ENCODE results near the gene PXDC1.

Gene PXDC1

DNA sequence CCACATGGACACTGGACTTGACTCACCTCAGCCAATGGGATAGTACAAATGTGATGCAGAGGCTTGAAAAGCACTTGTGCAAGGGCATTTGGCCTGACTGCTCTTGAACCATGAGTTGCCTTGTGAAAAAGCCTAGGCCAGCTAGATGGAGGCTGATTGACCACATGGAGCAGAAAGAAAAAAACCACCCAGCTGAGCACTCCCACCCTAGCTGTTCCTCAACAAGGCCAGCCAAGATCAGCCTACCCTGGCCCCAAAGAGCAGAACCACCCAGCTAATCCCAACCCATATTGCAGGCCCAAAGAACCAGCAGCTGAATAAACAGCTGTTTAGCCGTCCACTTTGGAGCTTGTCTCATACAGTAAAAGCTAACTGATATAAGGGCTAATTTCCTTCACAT is 36.7 kb downstream of the PXDC1 start:
- H3K27me3 ChIP-seq (ENCODE audit: control insufficient read depth, insufficient read depth, low read length): no peaks in the 10 kb centered on the region
- no peak overlapping the region for H3K4me3 ChIP-seq (ENCODE audit: low read length)
- H3K9ac ChIP-seq (ENCODE audit: low read length): no peak overlapping the region
- H3K36me3 ChIP-seq (ENCODE audit: control insufficient read depth, insufficient read depth, low read length): no peaks in the 10 kb centered on the region
- H3K27ac ChIP-seq (ENCODE audit: low read depth, low read length): no peak overlapping the region
- H3K4me1 ChIP-seq (ENCODE audit: control insufficient read depth, insufficient read depth, low read length): peaks cover 2% of the 10 kb centered on the region

DNA sequence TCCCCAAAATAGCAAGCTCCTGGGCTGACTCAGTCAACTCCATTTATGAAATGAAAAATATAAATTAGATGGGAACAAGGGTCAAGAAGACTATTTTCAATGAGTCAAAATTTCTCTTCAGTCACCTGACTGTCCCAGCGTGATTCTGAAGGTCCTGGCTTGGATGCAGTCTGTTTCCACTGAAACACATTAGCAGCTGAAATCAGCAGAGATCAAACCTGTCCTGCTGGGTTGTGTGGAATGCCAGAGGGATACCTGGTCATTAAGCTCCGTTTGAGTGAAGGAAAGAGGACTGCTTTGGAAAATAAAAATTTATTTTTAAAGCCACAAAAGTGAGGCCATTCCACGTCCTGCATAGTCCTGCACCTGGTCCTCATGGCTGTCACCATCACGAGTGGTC is 37.4 kb downstream of the PXDC1 start:
- no peak overlapping the region for H3K27ac ChIP-seq (ENCODE audit: low read depth, low read length)
- no peak overlapping the region for H3K9ac ChIP-seq (ENCODE audit: low read length)
- H3K36me3 ChIP-seq (ENCODE audit: control insufficient read depth, insufficient read depth, low read length): no peaks in the 10 kb centered on the region
- H3K4me1 ChIP-seq (ENCODE audit: control insufficient read depth, insufficient read depth, low read length): peaks cover 2% of the 10 kb centered on the region
- no peaks in the 10 kb centered on the region for H3K27me3 ChIP-seq (ENCODE audit: control insufficient read depth, insufficient read depth, low read length)
- H3K4me3 ChIP-seq (ENCODE audit: low read length): no peak overlapping the region

DNA sequence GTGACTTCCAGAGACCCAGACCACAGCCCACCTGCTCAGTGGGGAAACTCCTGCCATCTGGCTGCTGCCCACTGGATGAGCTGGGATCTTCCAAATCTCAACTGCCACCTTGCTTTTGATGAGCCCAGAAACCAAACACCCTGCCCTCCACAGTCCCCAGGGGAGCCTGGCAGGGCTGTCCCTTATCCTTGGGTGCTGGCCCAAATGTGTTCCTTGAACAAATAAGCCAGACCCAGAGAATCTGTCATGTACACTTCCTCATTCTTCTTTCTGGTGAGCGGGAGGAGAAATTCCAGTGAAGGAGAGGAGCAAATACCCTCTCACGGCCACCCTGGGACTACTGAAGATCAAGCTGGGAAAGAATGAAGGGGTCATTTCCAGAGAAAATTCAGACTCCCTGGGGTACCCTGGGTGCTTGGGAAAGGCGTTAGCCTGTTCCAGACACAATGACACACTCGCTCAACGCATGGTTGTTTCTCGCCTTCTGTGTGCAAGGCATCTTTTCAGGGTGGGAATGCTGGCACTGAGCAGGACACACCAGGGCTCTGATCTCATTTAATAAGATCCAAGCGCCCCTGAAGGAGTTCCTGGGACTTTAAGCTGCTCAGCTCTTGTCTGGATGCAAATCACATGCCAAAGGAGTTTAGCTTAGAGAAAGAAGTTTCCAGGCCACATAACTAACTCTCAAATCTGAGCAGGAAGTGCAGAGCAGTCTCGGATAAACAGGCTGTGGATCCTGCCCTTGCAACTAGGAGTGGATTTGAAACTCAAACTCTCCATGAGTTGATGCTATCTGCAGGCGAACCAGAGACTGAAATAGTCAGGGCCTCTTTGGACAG is 38.5 kb downstream of the PXDC1 start:
- Histone ChIP-seq H3K9ac (ENCODE audit: low read length) (no peak overlapping the region), H3K4me3 (ENCODE audit: low read length) (no peak overlapping the region), H3K36me3 (ENCODE audit: control insufficient read depth, insufficient read depth, low read length) (no peaks in the 10 kb centered on the region), H3K4me1 (ENCODE audit: control insufficient read depth, insufficient read depth, low read length) (peaks cover 2% of the 10 kb centered on the region), H3K27me3 (ENCODE audit: control insufficient read depth, insufficient read depth, low read length) (no peaks in the 10 kb centered on the region), H3K27ac (ENCODE audit: low read depth, low read length) (no peak overlapping the region)

DNA sequence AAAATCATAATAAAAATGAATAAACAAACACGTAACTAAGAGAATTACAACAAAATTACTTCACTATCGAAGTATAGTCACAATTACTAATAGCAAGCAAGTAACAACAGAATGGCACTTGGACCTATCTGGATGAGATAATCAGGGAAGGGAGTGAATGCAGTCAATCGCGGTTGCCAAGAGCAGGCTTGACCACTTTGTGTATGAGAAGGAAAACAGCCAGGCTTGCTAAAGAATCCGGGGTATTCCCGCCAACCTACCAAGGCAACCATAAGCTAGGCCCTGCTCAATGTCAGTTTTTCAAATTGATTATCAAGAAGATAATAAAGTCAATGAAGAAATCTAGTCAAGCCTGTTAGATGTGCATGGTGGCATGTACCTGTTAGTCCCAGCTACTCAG is 39.7 kb downstream of the PXDC1 start:
- H3K9ac ChIP-seq (ENCODE audit: low read length): no peak overlapping the region
- H3K27ac ChIP-seq (ENCODE audit: low read depth, low read length): no peak overlapping the region
- H3K4me1 ChIP-seq (ENCODE audit: control insufficient read depth, insufficient read depth, low read length): peaks cover 2% of the 10 kb centered on the region
- H3K4me3 ChIP-seq (ENCODE audit: low read length): no peak overlapping the region
- no peaks in the 10 kb centered on the region for H3K36me3 ChIP-seq (ENCODE audit: control insufficient read depth, insufficient read depth, low read length)
- no peaks in the 10 kb centered on the region for H3K27me3 ChIP-seq (ENCODE audit: control insufficient read depth, insufficient read depth, low read length)

DNA sequence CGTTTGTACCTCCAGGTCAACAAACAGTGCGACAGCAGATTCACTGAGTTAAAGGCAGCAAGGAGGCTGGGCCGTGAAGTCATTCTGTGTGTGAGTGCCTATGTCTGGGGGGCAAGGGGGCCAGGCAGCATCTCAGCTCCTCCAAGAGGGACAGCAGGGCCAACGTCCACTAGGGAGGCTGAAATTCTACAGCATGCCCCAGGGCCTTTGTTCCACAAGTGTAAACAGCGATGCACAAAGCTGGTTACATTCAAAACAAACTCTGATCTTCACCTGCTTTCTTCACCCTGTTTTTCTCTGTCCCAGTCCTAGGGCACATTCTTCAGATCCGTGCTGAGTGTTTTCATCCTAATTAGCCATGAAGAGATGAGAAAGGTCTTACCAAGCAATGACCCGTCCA is 41.1 kb downstream of the PXDC1 start:
- Histone ChIP-seq H3K27ac (ENCODE audit: low read depth, low read length) (no peak overlapping the region), H3K4me1 (ENCODE audit: control insufficient read depth, insufficient read depth, low read length) (peaks cover 2% of the 10 kb centered on the region), H3K36me3 (ENCODE audit: control insufficient read depth, insufficient read depth, low read length) (no peaks in the 10 kb centered on the region), H3K9ac (ENCODE audit: low read length) (no peak overlapping the region), H3K27me3 (ENCODE audit: control insufficient read depth, insufficient read depth, low read length) (no peaks in the 10 kb centered on the region), H3K4me3 (ENCODE audit: low read length) (no peak overlapping the region)

DNA sequence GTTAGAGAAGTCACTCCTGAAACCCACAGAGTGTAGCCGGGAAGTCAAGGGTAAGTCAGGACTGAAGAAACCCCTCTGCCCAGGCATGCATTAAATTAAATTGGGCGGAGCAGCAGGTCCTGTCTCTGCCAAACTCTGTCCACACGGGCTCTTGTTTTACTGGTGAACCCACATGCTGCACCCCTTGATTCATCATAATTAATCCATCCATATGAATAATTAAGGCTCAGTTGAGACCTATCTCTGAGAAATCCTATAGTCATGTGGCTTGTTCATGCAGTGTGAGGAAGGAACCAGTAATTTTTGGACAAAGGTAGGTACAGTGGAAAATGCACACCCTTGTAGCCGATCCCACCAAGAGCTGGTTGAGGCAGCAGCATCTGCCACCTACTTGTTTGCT is 43.0 kb downstream of the PXDC1 start:
- H3K36me3 ChIP-seq (ENCODE audit: control insufficient read depth, insufficient read depth, low read length): no peaks in the 10 kb centered on the region
- H3K4me1 ChIP-seq (ENCODE audit: control insufficient read depth, insufficient read depth, low read length): no peaks in the 10 kb centered on the region
- no peak overlapping the region for H3K9ac ChIP-seq (ENCODE audit: low read length)
- no peak overlapping the region for H3K4me3 ChIP-seq (ENCODE audit: low read length)
- H3K27ac ChIP-seq (ENCODE audit: low read depth, low read length): no peak overlapping the region
- H3K27me3 ChIP-seq (ENCODE audit: control insufficient read depth, insufficient read depth, low read length): no peaks in the 10 kb centered on the region

DNA sequence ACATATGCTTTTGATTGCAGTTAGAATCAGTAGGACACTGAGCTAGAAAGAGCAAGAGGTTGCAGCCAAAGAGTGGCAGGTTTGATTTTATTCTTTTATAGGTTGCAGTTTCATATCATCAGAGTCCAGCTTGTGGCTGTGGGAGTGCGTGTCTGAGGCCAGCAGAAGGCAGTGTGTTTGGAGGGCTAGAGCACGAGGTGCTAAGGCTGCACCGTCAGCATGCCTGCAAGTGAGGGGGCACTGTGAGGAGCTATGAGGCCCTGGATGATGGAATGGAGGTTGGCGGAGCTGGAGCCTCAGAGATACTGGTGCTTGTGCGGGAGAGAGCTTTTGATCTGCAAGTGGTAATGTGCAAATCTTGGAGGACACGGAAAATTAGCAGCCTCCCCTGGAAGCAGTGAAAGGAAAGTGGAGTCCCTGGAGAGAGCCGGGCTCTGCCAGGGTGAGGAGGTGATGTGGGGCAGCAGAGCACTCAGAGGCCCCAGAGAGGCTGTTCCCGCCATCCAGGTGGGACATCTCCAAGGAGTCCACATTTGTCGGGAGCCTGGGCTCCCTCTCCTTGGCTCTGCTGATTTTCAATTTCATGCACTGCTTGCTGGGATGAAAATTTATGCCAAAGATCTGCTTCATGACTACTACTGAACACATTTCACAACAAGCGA is 43.6 kb downstream of the PXDC1 start:
- Histone ChIP-seq H3K9ac (ENCODE audit: low read length) (no peak overlapping the region), H3K4me1 (ENCODE audit: control insufficient read depth, insufficient read depth, low read length) (no peaks in the 10 kb centered on the region), H3K4me3 (ENCODE audit: low read length) (no peak overlapping the region), H3K27ac (ENCODE audit: low read depth, low read length) (no peak overlapping the region), H3K27me3 (ENCODE audit: control insufficient read depth, insufficient read depth, low read length) (no peaks in the 10 kb centered on the region), H3K36me3 (ENCODE audit: control insufficient read depth, insufficient read depth, low read length) (no peaks in the 10 kb centered on the region)

DNA sequence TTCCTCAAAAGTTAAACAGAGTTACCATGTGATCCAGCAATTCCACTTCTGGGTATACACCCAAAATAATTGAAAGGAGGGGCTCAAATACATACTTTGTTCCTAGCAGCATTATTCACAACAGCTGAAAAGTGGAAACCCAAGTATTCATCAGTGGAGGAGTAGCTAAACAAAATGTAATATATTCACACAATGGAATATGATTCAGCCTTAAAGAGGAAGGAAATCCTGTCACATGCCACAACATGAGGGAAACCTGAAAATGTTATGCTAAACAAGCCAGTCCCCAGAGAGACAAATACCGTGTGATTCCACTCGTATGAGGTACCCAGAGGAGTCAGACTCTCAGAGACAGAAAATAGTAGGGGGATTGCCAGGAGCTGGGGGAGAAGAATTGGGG is 44.5 kb downstream of the PXDC1 start:
- H3K9ac ChIP-seq (ENCODE audit: low read length): no peak overlapping the region
- H3K27me3 ChIP-seq (ENCODE audit: control insufficient read depth, insufficient read depth, low read length): no peaks in the 10 kb centered on the region
- no peak overlapping the region for H3K4me3 ChIP-seq (ENCODE audit: low read length)
- H3K36me3 ChIP-seq (ENCODE audit: control insufficient read depth, insufficient read depth, low read length): no peaks in the 10 kb centered on the region
- H3K27ac ChIP-seq (ENCODE audit: low read depth, low read length): no peak overlapping the region
- H3K4me1 ChIP-seq (ENCODE audit: control insufficient read depth, insufficient read depth, low read length): no peaks in the 10 kb centered on the region

DNA sequence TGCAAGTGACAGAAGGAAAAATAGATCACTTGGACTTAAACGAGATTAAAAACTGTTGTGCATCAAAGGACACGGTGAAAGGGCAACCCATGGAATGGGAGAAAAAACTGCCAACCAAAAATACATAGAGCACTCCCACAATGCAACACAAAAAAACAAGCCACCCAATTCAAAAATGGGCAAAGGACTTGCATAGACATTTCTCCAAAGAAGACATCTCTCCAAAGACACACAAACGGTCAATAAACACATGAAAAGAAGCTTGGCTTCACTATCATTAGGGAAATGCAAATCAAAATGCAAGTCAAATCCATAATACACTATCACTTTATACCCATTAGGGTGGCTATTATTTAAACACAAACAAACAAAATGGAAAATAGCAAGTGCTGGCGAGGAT is 45.0 kb downstream of the PXDC1 start:
- Histone ChIP-seq H3K27ac (ENCODE audit: low read depth, low read length) (no peak overlapping the region), H3K4me1 (ENCODE audit: control insufficient read depth, insufficient read depth, low read length) (no peaks in the 10 kb centered on the region), H3K9ac (ENCODE audit: low read length) (no peak overlapping the region), H3K4me3 (ENCODE audit: low read length) (no peak overlapping the region), H3K27me3 (ENCODE audit: control insufficient read depth, insufficient read depth, low read length) (no peaks in the 10 kb centered on the region), H3K36me3 (ENCODE audit: control insufficient read depth, insufficient read depth, low read length) (no peaks in the 10 kb centered on the region)

DNA sequence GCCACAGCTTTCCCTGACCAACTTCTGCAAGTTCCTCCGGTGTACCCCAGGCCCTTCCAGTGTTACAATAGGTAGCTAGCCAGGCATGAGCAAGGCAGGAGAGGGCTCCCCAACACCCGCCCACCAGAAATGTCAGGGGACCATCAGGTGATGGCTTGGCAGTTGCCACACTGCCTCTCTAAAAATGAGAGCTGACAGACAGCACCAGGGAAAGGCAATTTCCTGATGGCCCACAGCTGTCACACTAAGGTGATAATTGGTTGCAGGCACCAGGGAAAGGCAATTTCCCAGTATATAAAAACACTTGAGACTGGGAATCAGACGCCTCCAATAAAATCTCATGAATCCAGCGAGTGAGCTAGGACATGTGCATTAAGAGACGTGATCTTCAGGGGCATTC is 49.9 kb downstream of the PXDC1 start:
- Histone ChIP-seq H3K4me1 (ENCODE audit: control insufficient read depth, insufficient read depth, low read length) (no peaks in the 10 kb centered on the region), H3K36me3 (ENCODE audit: control insufficient read depth, insufficient read depth, low read length) (no peaks in the 10 kb centered on the region), H3K27ac (ENCODE audit: low read depth, low read length) (no peak overlapping the region), H3K9ac (ENCODE audit: low read length) (no peak overlapping the region), H3K4me3 (ENCODE audit: low read length) (no peak overlapping the region), H3K27me3 (ENCODE audit: control insufficient read depth, insufficient read depth, low read length) (no peaks in the 10 kb centered on the region)

DNA sequence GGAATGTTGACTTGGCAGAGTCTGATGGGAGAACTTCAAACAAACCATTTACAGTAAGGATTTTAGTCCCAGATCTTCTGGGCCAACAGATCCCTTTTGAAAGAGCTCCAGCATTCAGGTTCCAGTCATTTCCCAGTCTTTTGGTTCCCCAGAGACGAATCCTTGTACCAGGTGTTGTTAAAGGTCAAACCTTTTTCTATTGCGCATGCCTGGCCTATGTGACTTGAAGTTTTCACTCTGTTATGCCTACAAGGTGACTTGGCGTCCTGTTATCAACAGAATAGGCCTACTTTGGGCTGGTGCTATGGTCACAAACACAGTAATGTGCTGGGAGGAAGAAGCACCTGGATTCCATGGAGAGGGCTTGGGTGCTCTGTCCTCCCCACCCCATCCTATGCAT is 52.3 kb downstream of the PXDC1 start:
- H3K27me3 ChIP-seq (ENCODE audit: control insufficient read depth, insufficient read depth, low read length): no peaks in the 10 kb centered on the region
- H3K9ac ChIP-seq (ENCODE audit: low read length): no peak overlapping the region
- no peak overlapping the region for H3K27ac ChIP-seq (ENCODE audit: low read depth, low read length)
- no peaks in the 10 kb centered on the region for H3K36me3 ChIP-seq (ENCODE audit: control insufficient read depth, insufficient read depth, low read length)
- no peak overlapping the region for H3K4me3 ChIP-seq (ENCODE audit: low read length)
- no peaks in the 10 kb centered on the region for H3K4me1 ChIP-seq (ENCODE audit: control insufficient read depth, insufficient read depth, low read length)

DNA sequence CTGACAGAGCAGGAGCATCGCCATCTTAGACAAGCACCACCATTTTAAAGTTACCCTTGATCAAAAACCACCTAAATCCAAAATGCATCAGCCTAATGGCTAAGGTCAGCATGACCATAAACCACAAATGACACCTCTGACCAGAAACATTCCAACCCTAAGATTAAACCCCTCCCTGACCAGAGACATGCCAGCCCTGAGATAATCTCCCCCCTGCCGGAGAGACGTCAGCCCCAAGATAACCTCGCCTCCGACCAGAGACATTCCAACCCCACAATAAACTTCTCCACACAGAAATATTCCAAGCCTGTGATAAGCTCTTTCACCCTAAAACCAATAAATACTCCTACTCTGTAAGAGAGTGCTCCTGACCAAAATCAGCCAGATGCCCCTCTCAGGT is 53.5 kb downstream of the PXDC1 start:
- Histone ChIP-seq H3K4me1 (ENCODE audit: control insufficient read depth, insufficient read depth, low read length) (no peaks in the 10 kb centered on the region), H3K27ac (ENCODE audit: low read depth, low read length) (no peak overlapping the region), H3K4me3 (ENCODE audit: low read length) (no peak overlapping the region), H3K9ac (ENCODE audit: low read length) (no peak overlapping the region), H3K27me3 (ENCODE audit: control insufficient read depth, insufficient read depth, low read length) (no peaks in the 10 kb centered on the region), H3K36me3 (ENCODE audit: control insufficient read depth, insufficient read depth, low read length) (no peaks in the 10 kb centered on the region)

DNA sequence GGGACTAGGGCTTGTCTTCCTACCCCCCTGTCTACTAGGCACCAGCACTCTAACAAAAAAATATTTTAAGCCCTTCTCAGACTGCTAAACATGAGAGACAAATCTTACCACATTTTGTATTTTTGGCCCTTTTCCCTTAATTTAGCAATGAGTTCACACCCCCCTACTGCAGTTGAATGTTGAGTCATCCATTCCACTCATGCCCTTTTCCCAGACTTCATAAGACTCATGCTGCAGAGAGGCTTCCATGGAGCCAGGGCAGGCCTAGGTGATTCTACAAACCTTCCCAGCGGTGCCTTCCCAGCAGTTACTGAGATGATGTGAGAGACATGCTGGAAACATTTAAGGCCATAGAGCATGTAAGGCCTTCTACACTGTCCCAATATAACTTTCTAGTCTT is 53.9 kb downstream of the PXDC1 start:
- Histone ChIP-seq H3K4me1 (ENCODE audit: control insufficient read depth, insufficient read depth, low read length) (no peaks in the 10 kb centered on the region), H3K9ac (ENCODE audit: low read length) (no peak overlapping the region), H3K4me3 (ENCODE audit: low read length) (no peak overlapping the region), H3K36me3 (ENCODE audit: control insufficient read depth, insufficient read depth, low read length) (no peaks in the 10 kb centered on the region), H3K27ac (ENCODE audit: low read depth, low read length) (no peak overlapping the region), H3K27me3 (ENCODE audit: control insufficient read depth, insufficient read depth, low read length) (no peaks in the 10 kb centered on the region)

Data from rectal smooth muscle tissue (tissue), 1 donor.